Activated T-helper 17 cell treated with anti-CD3 and anti-CD28 coated beads, Interleukin-2, amount 50 U/mL, for 72 hours (primary cell): Measurements from ENCODE around the gene CDC42. TPM values are rescaled to one million over a fixed set of nuclear protein-coding genes. Genes with fewer than 3 reads are reported as not detected.
A peak's percentile ranks its signal among the peaks of the same experiment; 100 is the strongest.

Source experiments
- ATAC-seq: fragments of 150-1000 bp; cut with Tn5 transposase; replicated peaks from 2 replicates; pipeline ENCODE4 v1.10.0; 2021; ENCODE audit warnings: mild to moderate bottlenecking, moderate library complexity
- H3K27ac Mint-ChIP-seq: one replicate; pipeline ENCODE4 v1.8.0; 2022; ENCODE audit warnings: mixed read lengths
- H3K27me3 Mint-ChIP-seq: one replicate; pipeline ENCODE4 v1.8.0; 2022; ENCODE audit warnings: mixed read lengths
- H3K36me3 Mint-ChIP-seq: one replicate; pipeline ENCODE4 v1.8.0; 2022; ENCODE audit warnings: low read depth, mild to moderate bottlenecking, mixed read lengths
- H3K4me1 Mint-ChIP-seq: one replicate; pipeline ENCODE4 v1.8.0; 2022; ENCODE audit warnings: mixed read lengths
- H3K4me3 Mint-ChIP-seq: one replicate; pipeline ENCODE4 v1.8.0; 2022; ENCODE audit warnings: mild to moderate bottlenecking, mixed read lengths
- H3K9me3 Mint-ChIP-seq: one replicate; pipeline ENCODE4 v1.8.0; 2022; ENCODE audit warnings: mixed read lengths
- total RNA-seq, 2 donors: library from RNA; stranded (reverse); gene quantifications; one replicate each; pipeline ENCODE4 v1.2.3, GENCODE V29; 2022

Gene CDC42
- total RNA-seq, 2 donors from 2014 or later: 243 to 264 TPM

- no peak overlapping the region for H3K4me3 Mint-ChIP-seq
- H3K36me3 Mint-ChIP-seq: peaks cover 99% of the 10 kb centered on the region
- no peaks in the 10 kb centered on the region for H3K9me3 Mint-ChIP-seq
- H3K27me3 Mint-ChIP-seq: no peaks in the 10 kb centered on the region
- peak overlapping the region; percentile 72 for H3K27ac Mint-ChIP-seq
- peaks cover 50% of the 10 kb centered on the region for H3K4me1 Mint-ChIP-seq
- ATAC-seq: no peak
Measured at GRCh38 chr1:22101199-22101598, 48.7 kb downstream of the CDC42 start.

DNA sequence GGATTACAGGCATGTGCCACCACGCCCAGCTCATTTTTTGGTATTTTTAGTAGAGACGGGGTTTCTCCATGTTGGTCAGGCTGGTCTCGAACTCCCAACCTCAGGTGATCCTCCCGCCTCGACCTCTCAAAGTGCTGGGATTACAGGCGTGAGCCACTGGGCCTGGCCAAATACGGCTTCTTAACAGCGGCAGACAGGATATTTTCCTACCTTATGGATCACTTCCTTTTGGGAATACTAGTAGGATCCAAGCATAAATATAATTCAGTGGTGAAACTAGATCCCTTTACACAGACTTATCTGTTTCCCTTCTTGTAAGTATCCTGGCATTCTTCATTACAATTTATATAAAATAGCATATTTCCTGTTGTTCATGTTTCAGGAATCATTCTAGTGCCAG is 49.5 kb downstream of the CDC42 start:
- H3K27ac Mint-ChIP-seq: no peak overlapping the region

GRCh38 chr1:22102746-22103145 is 50.2 kb downstream of the CDC42 start:
- Mint-ChIP-seq H3K27me3 (no peaks in the 10 kb centered on the region), H3K4me3 (peak overlapping the region; percentile 64), H3K4me1 (peaks cover 58% of the 10 kb centered on the region), H3K27ac (peak overlapping the region; percentile 85), H3K36me3 (peaks cover 96% of the 10 kb centered on the region), H3K9me3 (no peaks in the 10 kb centered on the region)
- no peak for ATAC-seq

More for the DNA sequence above, 49.5 kb downstream of the CDC42 start:
- Mint-ChIP-seq H3K27me3 (no peaks in the 10 kb centered on the region), H3K36me3 (peaks cover 99% of the 10 kb centered on the region), H3K4me3 (no peak overlapping the region), H3K4me1 (peaks cover 58% of the 10 kb centered on the region), H3K9me3 (no peaks in the 10 kb centered on the region)
- ATAC-seq: no peak

- ATAC-seq: peak; percentile 33
- H3K4me1 Mint-ChIP-seq: peaks cover 54% of the 10 kb centered on the region
- peak overlapping the region; percentile 85 for H3K27ac Mint-ChIP-seq
- H3K9me3 Mint-ChIP-seq: no peaks in the 10 kb centered on the region
- no peaks in the 10 kb centered on the region for H3K27me3 Mint-ChIP-seq
- peak overlapping the region; percentile 64 for H3K4me3 Mint-ChIP-seq
- H3K36me3 Mint-ChIP-seq: peaks cover 96% of the 10 kb centered on the region
Measured at GRCh38 chr1:22104094-22104493, 51.6 kb downstream of the CDC42 start.

GRCh38 chr1:22104865-22105437 is 52.4 kb downstream of the CDC42 start:
- Mint-ChIP-seq H3K9me3 (no peaks in the 10 kb centered on the region), H3K4me3 (peak overlapping the region; percentile 64), H3K4me1 (peaks cover 49% of the 10 kb centered on the region), H3K27me3 (no peaks in the 10 kb centered on the region), H3K27ac (peak overlapping the region; percentile 85), H3K36me3 (peaks cover 96% of the 10 kb centered on the region)
- peak; percentile 86 for ATAC-seq

DNA sequence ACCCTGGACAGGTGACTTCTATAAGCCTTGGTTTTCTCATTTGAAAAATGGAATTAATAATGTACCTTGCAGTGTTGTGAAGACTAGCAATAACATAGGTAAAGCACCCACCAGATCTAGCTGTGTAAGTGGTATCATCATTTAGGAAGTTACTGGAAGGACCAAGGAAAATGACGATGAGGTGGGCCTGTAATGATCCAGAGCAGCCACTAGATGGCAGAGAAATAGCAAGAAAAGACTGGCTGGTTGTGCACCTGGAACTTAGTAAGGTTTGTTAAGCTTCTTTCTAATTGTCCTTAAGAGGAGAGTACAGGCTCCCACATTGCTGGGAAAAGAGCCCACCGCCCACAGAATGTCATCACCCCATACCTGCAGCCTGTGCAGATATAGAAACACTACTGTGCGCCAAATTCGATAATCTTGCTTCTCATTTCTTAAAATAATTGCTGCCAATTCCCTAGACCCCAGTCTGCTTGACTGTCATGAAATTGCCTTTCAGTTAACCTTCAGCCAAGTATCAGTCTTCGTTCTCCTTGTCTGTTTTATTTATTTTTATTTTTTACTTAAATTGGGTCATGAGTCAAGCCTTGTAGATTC is 53.2 kb downstream of the CDC42 start:
- Mint-ChIP-seq H3K27ac (peak overlapping the region; percentile 85), H3K27me3 (no peaks in the 10 kb centered on the region), H3K4me1 (peaks cover 48% of the 10 kb centered on the region), H3K4me3 (peak overlapping the region; percentile 64), H3K36me3 (peaks cover 94% of the 10 kb centered on the region), H3K9me3 (no peaks in the 10 kb centered on the region)
- peak; percentile 27 for ATAC-seq

DNA sequence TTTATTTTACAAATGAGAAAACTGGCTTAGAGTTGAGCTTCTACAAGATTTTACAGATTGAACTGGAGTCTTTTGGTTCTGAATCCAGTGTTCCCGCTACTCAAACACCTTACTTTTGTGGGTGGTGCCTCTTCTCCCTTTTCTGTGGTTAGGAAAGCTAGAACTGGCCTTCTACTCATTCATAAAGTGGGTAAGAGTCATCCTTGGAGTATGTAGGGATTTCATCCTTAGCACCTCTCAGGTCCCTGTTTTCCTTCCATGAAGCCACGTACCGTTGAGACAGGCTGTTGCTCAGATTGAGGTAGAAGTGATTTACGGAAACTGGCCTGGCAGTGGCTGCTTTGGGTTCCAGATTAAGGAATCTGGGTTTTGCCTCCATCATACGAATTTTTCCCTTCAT is 54.6 kb downstream of the CDC42 start:
- Mint-ChIP-seq H3K4me1 (peaks cover 43% of the 10 kb centered on the region), H3K9me3 (no peaks in the 10 kb centered on the region), H3K36me3 (peaks cover 95% of the 10 kb centered on the region), H3K27ac (peak overlapping the region; percentile 63), H3K4me3 (no peak overlapping the region), H3K27me3 (no peaks in the 10 kb centered on the region)
- no peak for ATAC-seq

GRCh38 chr1:22108339-22109105 is 56.0 kb downstream of the CDC42 start:
- Mint-ChIP-seq H3K9me3 (no peaks in the 10 kb centered on the region), H3K27ac (peak overlapping the region; percentile 59), H3K36me3 (peaks cover 95% of the 10 kb centered on the region), H3K27me3 (no peaks in the 10 kb centered on the region), H3K4me3 (no peak overlapping the region), H3K4me1 (peaks cover 35% of the 10 kb centered on the region)
- no peak for ATAC-seq

DNA sequence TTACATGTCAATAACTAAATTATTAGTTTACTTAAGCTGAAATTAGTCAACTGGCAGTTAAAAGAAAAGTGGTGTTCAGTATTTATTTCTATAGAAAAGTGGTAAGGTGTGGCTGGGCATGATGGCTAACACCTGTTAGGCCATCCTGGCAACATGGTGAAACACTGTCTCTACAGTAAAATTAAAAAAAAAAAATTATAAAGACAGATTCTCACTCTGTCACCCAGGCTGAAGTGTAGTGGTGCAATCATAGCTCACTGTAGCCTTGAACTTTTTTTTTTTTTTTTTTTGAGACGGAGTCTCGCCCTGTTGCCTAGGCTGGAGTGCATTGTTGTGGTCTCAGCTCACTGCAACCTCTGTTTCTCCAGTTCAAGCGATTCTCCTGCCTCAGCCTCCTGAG is 57.5 kb downstream of the CDC42 start:
- H3K9me3 Mint-ChIP-seq: no peaks in the 10 kb centered on the region
- H3K27me3 Mint-ChIP-seq: no peaks in the 10 kb centered on the region
- no peak overlapping the region for H3K27ac Mint-ChIP-seq
- peaks cover 82% of the 10 kb centered on the region for H3K36me3 Mint-ChIP-seq
- no peak overlapping the region for H3K4me3 Mint-ChIP-seq
- H3K4me1 Mint-ChIP-seq: peaks cover 20% of the 10 kb centered on the region
- no peak for ATAC-seq

DNA sequence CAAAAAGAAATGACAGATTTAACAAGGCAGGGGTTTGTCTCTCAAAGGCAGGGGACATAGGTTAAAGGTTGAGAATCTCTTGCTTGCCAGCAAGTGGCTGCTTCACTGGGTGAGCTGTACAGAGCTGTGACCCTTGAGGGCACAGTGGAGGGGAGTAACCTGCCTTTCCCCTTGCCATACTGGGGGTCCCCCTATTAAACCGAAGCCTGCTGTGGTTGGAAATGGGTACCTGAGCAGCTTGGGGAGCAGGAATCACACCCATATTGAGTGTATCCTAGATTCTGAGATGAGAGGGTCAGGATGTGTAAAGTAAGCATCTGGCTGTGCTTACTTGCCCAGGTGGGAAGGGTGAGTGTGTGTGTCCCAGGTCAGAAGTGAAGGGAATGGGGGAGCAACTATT is 58.6 kb downstream of the CDC42 start:
- ATAC-seq: no peak
- Mint-ChIP-seq H3K36me3 (peaks cover 79% of the 10 kb centered on the region), H3K4me1 (peaks cover 12% of the 10 kb centered on the region)

DNA sequence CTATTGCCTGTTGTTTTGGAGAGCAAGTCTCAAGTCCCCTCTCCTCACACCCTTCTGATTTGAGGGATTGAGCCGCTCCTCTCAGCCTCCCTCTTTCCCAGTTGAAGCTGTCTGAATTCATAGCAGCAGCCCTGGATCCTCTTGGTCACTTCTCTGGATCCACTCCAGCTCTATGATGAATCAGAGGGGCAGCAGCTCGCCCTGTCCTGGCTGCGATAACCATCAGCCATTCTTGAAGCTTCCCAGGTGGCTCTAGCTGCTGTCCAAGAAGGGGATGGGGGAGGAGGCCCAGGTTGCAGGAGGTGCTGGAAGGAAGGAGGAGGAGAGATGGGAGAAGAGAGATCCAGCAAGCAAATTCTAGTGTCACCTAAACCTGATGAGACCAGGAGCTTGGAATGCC is 59.1 kb downstream of the CDC42 start:
- Mint-ChIP-seq H3K27me3 (no peaks in the 10 kb centered on the region), H3K4me1 (peaks cover 8% of the 10 kb centered on the region), H3K9me3 (no peaks in the 10 kb centered on the region), H3K36me3 (peaks cover 75% of the 10 kb centered on the region), H3K4me3 (no peak overlapping the region), H3K27ac (peak overlapping the region; percentile 64)
- no peak for ATAC-seq

More for the DNA sequence above, 58.6 kb downstream of the CDC42 start:
- Mint-ChIP-seq H3K4me3 (no peak overlapping the region), H3K27ac (peak overlapping the region; percentile 64), H3K9me3 (no peaks in the 10 kb centered on the region), H3K27me3 (no peaks in the 10 kb centered on the region)

- Mint-ChIP-seq H3K4me1 (peaks cover 8% of the 10 kb centered on the region), H3K36me3 (peaks cover 75% of the 10 kb centered on the region), H3K9me3 (no peaks in the 10 kb centered on the region), H3K4me3 (no peak overlapping the region), H3K27me3 (no peaks in the 10 kb centered on the region), H3K27ac (peak overlapping the region; percentile 64)
- no peak for ATAC-seq
Measured at GRCh38 chr1:22112554-22112953, 60.0 kb downstream of the CDC42 start.

DNA sequence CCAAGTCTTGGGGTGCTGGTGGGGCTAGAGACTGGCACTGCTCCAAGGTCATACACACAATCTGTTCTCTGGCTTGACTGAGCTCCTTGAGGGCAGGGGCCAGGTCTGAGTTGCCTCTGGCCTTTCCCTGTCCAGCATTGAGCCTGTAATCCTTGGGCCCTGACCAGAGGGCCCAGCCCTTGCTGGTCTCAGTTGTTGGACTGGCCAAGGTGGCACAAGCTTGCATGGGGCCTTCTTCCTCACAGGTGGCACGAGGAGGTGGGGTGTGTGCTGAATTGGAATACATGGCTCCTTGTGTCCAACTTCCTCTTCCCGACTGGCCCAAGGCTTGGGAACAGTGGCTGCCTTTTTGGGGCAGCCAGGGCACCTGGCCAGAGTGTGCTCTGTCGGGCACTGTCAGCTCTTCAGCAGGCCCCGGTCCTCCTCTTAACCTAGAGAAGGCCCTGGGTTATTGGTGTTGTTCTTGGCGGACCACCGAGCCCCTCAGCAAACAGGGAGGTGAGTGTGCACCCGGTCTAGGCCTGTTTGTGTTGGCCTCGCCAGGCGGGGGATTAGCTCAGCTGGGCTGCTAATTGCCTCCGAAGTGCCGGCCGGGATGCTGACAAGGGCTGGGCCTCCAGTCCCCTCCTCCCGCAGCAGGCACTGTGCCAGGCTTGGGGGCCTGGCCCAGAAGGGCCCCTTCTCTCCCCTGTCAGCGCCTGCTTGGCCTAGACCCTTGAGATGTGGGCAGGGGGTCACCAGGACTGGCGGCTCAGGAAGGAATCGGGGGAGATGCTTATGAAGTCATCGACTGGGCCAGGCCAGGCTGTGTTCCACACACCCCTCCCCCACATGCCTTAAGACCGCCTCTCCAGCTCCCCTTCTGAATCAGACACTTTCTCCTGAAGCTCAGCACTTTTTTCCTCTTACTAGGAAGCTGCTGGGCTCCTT is 61.8 kb downstream of the CDC42 start:
- no peak for ATAC-seq
- H3K9me3 Mint-ChIP-seq: no peaks in the 10 kb centered on the region
- peaks cover 15% of the 10 kb centered on the region for H3K4me1 Mint-ChIP-seq
- peaks cover 67% of the 10 kb centered on the region for H3K36me3 Mint-ChIP-seq
- H3K27me3 Mint-ChIP-seq: no peaks in the 10 kb centered on the region
- H3K4me3 Mint-ChIP-seq: no peak overlapping the region
- peak overlapping the region; percentile 58 for H3K27ac Mint-ChIP-seq

GRCh38 chr1:22115286-22115685 is 62.8 kb downstream of the CDC42 start:
- Mint-ChIP-seq H3K9me3 (no peaks in the 10 kb centered on the region), H3K36me3 (peaks cover 64% of the 10 kb centered on the region), H3K4me3 (no peak overlapping the region), H3K4me1 (peaks cover 15% of the 10 kb centered on the region), H3K27ac (peak overlapping the region; percentile 58), H3K27me3 (no peaks in the 10 kb centered on the region)
- no peak for ATAC-seq
